SU-DHL-6 (cell line): ENCODE data around the gene PPP3CA.

Experiments
- CTCF ChIP-seq: fragments of 200-600 bp; sonication (generic); IDR thresholded peaks from one replicate; pipeline ENCODE4 v1.5.1; 2017; ENCODE audit warnings: antibody characterized with exemption, mild to moderate bottlenecking, low read length, moderate library complexity; ENCODE audit not compliant: insufficient read depth, poor library complexity, severe bottlenecking
- EZH2phosphoT487 ChIP-seq: fragments of 200-600 bp; sonication (generic), shearing (Covaris generic); conservative IDR thresholded peaks from 2 replicates; pipeline ENCODE4 v1.6.1; 2018; ENCODE audit warnings: mild to moderate bottlenecking, antibody characterized with exemption, low read length, moderate library complexity, mixed read lengths

- TF ChIP-seq CTCF (no peak), EZH2phosphoT487 (no peak)
Observed at GRCh38 chr4:101348367-101348827, 1.1 kb upstream of the PPP3CA start.
